SU-DHL-6 (cell line): Measurements from ENCODE around the gene KCNMB2.

Source experiments
- EZH2phosphoT487 ChIP-seq: fragments of 200-600 bp; sonication (generic), shearing (Covaris generic); conservative IDR thresholded peaks from 2 replicates; pipeline ENCODE4 v1.6.1; 2018; ENCODE audit warnings: mild to moderate bottlenecking, antibody characterized with exemption, low read length, moderate library complexity, mixed read lengths
- TF ChIP-seq, protein P1 (sequence below): fragments of 200-600 bp; sonication (generic); IDR thresholded peaks from one replicate; pipeline ENCODE4 v1.5.1; 2017; ENCODE audit warnings: antibody characterized with exemption, mild to moderate bottlenecking, low read length, moderate library complexity; ENCODE audit not compliant: insufficient read depth, poor library complexity, severe bottlenecking

GRCh38 chr3:178805741-178806140, 269.5 kb downstream of the KCNMB2 start:
- TF ChIP-seq, protein P1, sequence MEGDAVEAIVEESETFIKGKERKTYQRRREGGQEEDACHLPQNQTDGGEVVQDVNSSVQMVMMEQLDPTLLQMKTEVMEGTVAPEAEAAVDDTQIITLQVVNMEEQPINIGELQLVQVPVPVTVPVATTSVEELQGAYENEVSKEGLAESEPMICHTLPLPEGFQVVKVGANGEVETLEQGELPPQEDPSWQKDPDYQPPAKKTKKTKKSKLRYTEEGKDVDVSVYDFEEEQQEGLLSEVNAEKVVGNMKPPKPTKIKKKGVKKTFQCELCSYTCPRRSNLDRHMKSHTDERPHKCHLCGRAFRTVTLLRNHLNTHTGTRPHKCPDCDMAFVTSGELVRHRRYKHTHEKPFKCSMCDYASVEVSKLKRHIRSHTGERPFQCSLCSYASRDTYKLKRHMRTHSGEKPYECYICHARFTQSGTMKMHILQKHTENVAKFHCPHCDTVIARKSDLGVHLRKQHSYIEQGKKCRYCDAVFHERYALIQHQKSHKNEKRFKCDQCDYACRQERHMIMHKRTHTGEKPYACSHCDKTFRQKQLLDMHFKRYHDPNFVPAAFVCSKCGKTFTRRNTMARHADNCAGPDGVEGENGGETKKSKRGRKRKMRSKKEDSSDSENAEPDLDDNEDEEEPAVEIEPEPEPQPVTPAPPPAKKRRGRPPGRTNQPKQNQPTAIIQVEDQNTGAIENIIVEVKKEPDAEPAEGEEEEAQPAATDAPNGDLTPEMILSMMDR, result no peak
- TF ChIP-seq EZH2phosphoT487, result no peak
